Subcutaneous abdominal adipose tissue (tissue), 5 donors: ENCODE data around the gene HEATR3.
A peak's percentile ranks its signal among the peaks of the same experiment; 100 is the strongest.

ENCODE experiments used
- H3K27ac ChIP-seq: one replicate; pipeline ENCODE4 v1.7.0; 2013; ENCODE audit warnings: low read depth, mild to moderate bottlenecking, inconsistent platforms, low read length, moderate library complexity
- H3K27me3 ChIP-seq, 5 donors: one replicate each; pipeline ENCODE4 v1.7.0; 2013; ENCODE audit warnings: low read length in 5 of 5, inconsistent platforms in 1 of 5; ENCODE audit not compliant: control insufficient read depth in 5 of 5, insufficient read depth in 4 of 5
- H3K36me3 ChIP-seq, 5 donors: one replicate each; pipeline ENCODE4 v1.7.0; 2013; ENCODE audit warnings: low read length in 5 of 5; ENCODE audit not compliant: control insufficient read depth in 5 of 5, insufficient read depth in 5 of 5
- H3K4me1 ChIP-seq, 5 donors: one replicate each; pipeline ENCODE4 v1.7.0; 2013; ENCODE audit warnings: low read length in 5 of 5, mild to moderate bottlenecking in 3 of 5, moderate library complexity in 1 of 5; ENCODE audit not compliant: control insufficient read depth in 5 of 5, insufficient read depth in 5 of 5
- H3K4me3 ChIP-seq, 5 donors: one replicate each; pipeline ENCODE4 v1.7.0; 2013; ENCODE audit warnings: low read length in 5 of 5, low read depth in 1 of 5
- H3K9ac ChIP-seq, 5 donors: one replicate each; pipeline ENCODE4 v1.7.0; 2013; ENCODE audit warnings: low read length in 5 of 5, mild to moderate bottlenecking in 4 of 5, moderate library complexity in 3 of 5
- H3K9me3 ChIP-seq, 5 donors: one replicate each; pipeline ENCODE4 v1.7.0; 2013; ENCODE audit warnings: low read length in 5 of 5; ENCODE audit not compliant: control insufficient read depth in 5 of 5
- donor health status: healthy.
- donor health status: healthy.
- donor health status: healthy.
- donor health status: healthy.
- donor health status: healthy.

Gene HEATR3

DNA sequence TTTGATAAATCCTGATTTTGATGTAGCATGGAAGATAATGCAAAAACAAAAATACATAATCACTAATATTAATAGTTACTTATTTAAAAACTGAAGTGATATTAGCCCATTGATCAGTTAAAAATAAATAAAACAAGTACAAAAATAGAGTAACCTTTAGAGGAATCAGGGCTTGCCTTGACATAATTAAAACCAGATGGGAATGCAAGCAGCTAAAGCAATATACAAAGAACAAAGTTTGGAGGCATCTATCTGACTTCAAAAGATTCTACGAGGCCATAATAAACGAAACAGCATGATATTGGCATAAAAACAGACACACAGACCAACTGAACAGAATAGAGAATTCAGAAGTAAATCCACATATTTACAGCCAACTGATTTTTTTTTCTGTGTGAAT, 15.0 kb upstream of the HEATR3 start:
- H3K27ac ChIP-seq = no peak overlapping the region
- H3K27me3 ChIP-seq = peaks cover 0 to 4% (median 0%) of the 10 kb centered on the region in 5 donors
- H3K4me1 ChIP-seq = no peaks in the 10 kb centered on the region
- no peaks in the 10 kb centered on the region for H3K36me3 ChIP-seq
- no peak overlapping the region for H3K9ac ChIP-seq
- no peak overlapping the region for H3K4me3 ChIP-seq
- peaks cover 0 to 4% (median 2%) of the 10 kb centered on the region in 5 donors for H3K9me3 ChIP-seq

DNA sequence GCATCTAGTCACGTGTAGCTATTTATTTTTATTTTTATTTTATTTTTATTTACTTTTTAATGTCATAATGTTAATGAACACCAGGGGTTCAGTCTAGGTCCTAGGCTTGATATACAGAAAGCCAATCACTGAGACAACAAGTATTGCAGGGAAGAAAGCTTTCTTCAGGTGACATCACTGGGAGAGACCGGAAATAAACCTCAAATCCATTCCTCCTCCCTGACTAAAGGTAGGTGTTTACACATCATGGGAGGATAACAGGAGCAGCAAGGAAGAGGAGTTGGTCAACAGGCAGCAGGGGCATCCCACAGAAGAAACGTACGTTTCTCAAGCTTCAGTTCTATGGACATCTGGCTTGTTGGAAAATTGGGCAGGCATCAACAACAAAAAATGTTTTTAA, 9.5 kb upstream of the HEATR3 start:
- Histone ChIP-seq H3K4me3 (no peak overlapping the region), H3K9ac (no peak overlapping the region), H3K9me3 (peaks cover 0 to 15% (median 13%) of the 10 kb centered on the region in 5 donors), H3K36me3 (no peaks in the 10 kb centered on the region), H3K27me3 (no peaks in the 10 kb centered on the region), H3K27ac (no peak overlapping the region), H3K4me1 (no peaks in the 10 kb centered on the region)

DNA sequence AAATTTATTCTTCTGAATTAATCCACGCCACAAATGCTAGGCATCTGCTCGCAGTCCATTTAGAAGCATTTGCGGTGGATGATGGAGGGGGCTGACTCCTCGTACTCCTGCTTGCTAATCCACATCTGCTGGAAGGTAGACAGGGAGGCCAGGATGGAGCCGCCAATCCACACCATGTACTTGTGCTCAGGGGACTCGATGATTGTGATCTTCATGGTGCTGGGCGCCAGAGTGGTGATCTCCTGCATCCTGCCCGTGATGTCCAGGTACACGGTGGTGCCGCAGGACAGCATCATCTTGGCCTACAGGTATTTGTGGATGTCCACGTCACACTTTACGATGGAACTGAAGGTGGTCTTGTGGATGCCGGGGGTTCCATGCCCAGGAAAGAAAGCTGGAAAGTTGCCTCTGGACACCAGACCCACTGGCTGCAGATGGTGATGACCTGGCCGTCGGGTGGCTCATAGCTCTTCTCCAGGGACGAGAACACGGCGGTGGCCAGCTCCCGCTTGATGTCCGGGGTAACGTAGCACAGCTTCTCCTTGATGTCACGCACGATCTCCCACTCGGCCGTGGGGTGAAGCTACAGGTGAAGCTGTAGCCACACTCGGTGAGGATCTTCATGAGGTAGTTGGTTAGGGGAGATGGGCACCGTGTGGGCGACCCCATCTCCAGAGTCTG, 7.5 kb upstream of the HEATR3 start:
- H3K9me3 ChIP-seq = peaks cover 0 to 15% (median 13%) of the 10 kb centered on the region in 5 donors
- no peak overlapping the region for H3K4me3 ChIP-seq
- no peak overlapping the region for H3K9ac ChIP-seq
- no peak overlapping the region for H3K27ac ChIP-seq
- no peaks in the 10 kb centered on the region for H3K4me1 ChIP-seq
- H3K27me3 ChIP-seq = no peaks in the 10 kb centered on the region
- H3K36me3 ChIP-seq = no peaks in the 10 kb centered on the region

DNA sequence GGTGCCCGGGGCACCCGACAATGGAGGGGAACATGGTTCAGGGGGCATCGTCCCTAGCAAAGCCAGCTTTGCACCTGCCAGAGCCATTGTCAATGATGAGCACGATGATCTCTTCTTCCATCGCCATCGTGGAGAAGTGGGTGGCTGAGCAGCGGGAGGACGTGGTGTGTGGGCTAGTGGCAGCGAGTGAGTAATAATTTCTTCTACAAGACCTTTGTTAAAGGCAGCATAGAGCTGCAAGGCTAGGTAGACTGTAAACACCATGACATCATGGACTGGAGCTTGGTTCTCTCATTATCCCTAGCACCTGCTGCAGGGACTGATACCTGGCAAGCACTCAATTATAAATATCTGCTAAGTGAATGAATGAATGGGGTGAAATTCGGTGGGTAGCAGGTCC, 6.7 kb upstream of the HEATR3 start:
- Histone ChIP-seq H3K27ac (no peak overlapping the region), H3K9ac (no peak overlapping the region), H3K27me3 (no peaks in the 10 kb centered on the region), H3K4me1 (no peaks in the 10 kb centered on the region), H3K36me3 (no peaks in the 10 kb centered on the region), H3K4me3 (no peak overlapping the region), H3K9me3 (peaks cover 0 to 15% (median 13%) of the 10 kb centered on the region in 5 donors)

DNA sequence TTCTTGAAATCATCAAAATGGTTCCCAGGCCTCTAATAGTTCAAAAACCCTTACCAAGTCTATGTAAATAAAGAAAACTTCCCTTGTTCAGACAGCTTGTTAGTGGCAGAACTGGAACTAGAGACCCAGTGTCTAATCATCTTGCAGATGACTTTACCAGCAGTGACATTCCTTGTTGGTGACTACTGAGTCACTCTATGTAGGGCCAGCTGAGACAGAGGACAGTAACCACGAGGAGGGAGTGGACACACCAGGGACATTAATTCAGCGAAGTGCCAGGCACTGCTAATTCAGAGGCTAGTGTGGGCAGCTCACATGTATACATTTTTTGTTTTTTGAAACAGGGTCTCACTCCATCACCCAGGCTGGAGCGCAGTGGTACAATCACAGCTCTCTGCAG, 6.1 kb upstream of the HEATR3 start:
- Histone ChIP-seq H3K4me3 (no peak overlapping the region), H3K4me1 (no peaks in the 10 kb centered on the region), H3K27ac (no peak overlapping the region)

DNA sequence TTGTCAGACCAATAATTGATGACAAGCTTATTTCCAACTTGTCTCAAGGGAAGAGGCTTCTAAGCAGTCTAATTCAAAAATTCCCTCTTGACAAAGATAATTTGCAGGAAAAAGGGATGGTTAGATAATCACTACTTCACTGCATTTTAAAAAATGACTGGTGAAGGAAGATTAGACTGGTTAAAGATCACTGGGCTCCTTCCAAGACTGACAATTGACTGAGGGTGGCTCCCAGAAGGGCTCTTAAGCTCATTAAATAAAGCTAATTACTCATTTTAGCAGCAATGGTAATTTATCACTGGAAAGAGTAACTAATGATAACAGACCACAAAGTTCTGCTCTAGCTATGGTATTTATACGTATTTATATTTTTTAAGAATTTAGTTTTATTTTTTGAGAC, 4.4 kb upstream of the HEATR3 start:
- Histone ChIP-seq H3K4me1 (peaks cover 0 to 5% (median 3%) of the 10 kb centered on the region in 5 donors), H3K9ac (no peak overlapping the region), H3K27ac (no peak overlapping the region), H3K36me3 (no peaks in the 10 kb centered on the region), H3K4me3 (no peak overlapping the region), H3K27me3 (no peaks in the 10 kb centered on the region), H3K9me3 (peaks cover 0 to 6% (median 4%) of the 10 kb centered on the region in 5 donors)

More for the DNA sequence above, 6.1 kb upstream of the HEATR3 start:
- Histone ChIP-seq H3K9me3 (peaks cover 0 to 15% (median 13%) of the 10 kb centered on the region in 5 donors), H3K36me3 (no peaks in the 10 kb centered on the region), H3K9ac (no peak overlapping the region), H3K27me3 (no peaks in the 10 kb centered on the region)

DNA sequence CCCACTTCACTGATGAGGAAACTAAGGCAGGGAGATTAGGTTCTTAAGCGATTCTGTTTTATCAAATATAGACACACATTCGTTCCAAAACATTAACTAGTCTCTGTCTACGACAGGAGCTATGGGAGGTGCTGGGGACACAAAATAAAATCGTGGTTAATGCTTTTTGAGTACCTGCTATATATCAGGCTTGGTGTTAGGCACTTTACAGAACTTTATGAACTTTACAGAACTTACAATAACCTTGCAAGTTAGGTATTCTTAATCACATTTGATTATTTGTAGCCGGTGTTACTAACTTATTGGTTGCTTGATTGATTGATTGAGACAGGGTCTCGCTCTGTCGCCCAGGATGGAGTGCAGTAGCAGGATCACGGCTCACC, 538 bp upstream of the HEATR3 start:
- H3K9ac ChIP-seq = peak overlapping the region in 1 of 5 donors; percentile 34
- no peaks in the 10 kb centered on the region for H3K9me3 ChIP-seq
- no peaks in the 10 kb centered on the region for H3K27me3 ChIP-seq
- peak overlapping the region; percentile 53 to 95 (median 85) for H3K4me3 ChIP-seq
- no peak overlapping the region for H3K27ac ChIP-seq
- peaks cover 5 to 11% (median 7%) of the 10 kb centered on the region in 5 donors for H3K36me3 ChIP-seq
- H3K4me1 ChIP-seq = peaks cover 3 to 30% (median 24%) of the 10 kb centered on the region in 5 donors

DNA sequence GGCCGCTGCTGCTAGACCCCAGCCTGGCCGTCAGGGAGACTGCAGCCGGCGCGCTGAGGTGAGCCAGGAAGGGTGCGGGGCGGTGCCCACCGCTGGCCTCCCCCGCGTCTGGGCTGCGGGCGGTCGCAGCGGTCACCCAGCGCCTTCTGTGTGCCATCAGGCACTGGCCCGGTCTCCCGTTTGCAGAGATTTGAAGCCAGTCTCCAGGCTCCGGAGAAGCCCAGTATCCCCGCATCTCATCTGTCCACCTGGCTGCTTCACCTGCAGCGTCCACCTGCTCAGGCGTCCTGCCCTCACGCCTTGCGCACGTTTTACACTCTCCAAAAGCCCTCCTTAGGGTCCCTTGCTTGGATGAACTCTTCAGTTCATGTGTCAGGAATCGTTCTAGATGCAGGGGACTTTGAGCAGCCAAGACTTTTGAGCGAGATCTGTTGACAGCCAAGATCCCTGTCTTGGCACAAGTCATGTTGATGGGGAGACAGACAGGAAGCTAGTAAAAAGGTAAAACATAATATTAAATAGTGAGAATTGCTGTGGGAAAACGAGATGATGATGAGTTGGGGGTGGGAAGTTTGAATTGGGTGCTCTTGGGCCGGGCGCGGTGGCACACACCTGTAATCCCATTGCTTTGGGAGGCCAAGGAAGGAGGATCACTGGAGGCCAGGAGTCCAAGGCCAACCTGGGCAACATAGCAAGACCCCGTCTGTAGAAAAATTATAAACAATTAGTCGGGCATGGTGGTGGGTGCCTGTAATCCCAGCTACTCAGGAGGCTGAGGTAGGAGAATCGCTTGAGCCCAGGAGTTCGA, 916 bp downstream of the HEATR3 start:
- H3K4me1 ChIP-seq = peaks cover 3 to 30% (median 24%) of the 10 kb centered on the region in 5 donors
- no peaks in the 10 kb centered on the region for H3K27me3 ChIP-seq
- H3K27ac ChIP-seq = peak overlapping the region; percentile 91
- H3K9ac ChIP-seq = peak overlapping the region; percentile 38 to 91 (median 88)
- H3K36me3 ChIP-seq = peaks cover 12 to 20% (median 15%) of the 10 kb centered on the region in 5 donors
- no peaks in the 10 kb centered on the region for H3K9me3 ChIP-seq
- H3K4me3 ChIP-seq = peak overlapping the region; percentile 85 to 97 (median 92)

DNA sequence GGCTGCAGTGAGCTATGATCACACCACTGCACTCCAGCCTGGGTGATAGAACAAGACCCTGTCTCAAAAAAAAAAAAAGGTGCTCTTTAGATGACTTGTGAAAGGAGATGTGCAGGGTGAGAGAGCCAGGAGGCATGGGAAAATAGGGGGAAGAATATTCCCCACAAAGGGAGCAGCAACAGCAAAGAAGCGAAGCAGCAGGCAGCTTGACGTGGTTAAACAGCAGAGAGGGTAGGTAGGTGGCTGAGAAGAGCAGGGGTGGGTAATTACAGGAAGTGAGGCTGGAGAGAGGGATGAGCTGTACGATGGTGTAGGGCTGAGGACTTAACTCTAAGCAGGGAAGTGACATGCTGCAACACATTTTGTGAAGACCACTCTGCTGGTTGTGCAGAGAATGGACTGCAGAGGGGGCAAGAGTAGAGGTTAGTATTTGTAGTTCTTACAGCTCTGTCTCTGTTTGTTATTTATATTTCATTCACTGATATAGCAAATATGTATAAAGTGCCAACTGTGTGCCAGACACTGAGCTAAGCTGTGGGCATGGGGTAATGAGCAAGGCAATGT, 1.6 kb downstream of the HEATR3 start:
- H3K9me3 ChIP-seq = no peaks in the 10 kb centered on the region
- H3K27me3 ChIP-seq = no peaks in the 10 kb centered on the region
- H3K27ac ChIP-seq = no peak overlapping the region
- H3K4me3 ChIP-seq = peak overlapping the region in 4 of 5 donors; percentile 4 to 95 (median 63)
- peak overlapping the region in 4 of 5 donors; percentile 1 to 68 (median 3) for H3K9ac ChIP-seq
- H3K4me1 ChIP-seq = peaks cover 3 to 30% (median 24%) of the 10 kb centered on the region in 5 donors
- H3K36me3 ChIP-seq = peaks cover 12 to 20% (median 15%) of the 10 kb centered on the region in 5 donors

DNA sequence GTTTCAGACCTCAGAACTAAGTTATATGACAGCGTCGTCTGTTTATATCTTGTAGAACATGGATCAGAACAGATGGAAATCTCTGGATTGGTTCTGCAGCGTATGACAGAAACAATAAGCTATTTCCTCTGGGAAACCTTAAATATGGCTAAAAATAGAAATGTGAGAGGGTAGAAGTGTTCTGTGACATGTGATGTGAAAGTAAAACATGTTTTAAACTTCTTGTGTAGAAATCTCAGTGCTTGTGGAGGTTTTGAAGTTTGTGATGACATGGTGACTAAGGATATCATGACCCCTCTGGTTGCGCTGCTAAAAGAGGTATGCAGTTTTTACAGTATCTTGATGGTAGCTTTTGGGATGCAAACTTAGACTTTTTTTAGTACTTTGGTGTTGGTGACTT, 2.8 kb downstream of the HEATR3 start:
- no peak overlapping the region for H3K4me3 ChIP-seq
- peaks cover 12 to 27% (median 15%) of the 10 kb centered on the region in 5 donors for H3K36me3 ChIP-seq
- H3K4me1 ChIP-seq = peaks cover 3 to 30% (median 24%) of the 10 kb centered on the region in 5 donors
- no peaks in the 10 kb centered on the region for H3K9me3 ChIP-seq
- H3K27me3 ChIP-seq = no peaks in the 10 kb centered on the region
- H3K9ac ChIP-seq = peak overlapping the region in 3 of 5 donors; percentile 1 to 68 (median 3)
- no peak overlapping the region for H3K27ac ChIP-seq
